Activated CD8-positive, alpha-beta memory T cell treated with anti-CD3 and anti-CD28 coated beads, Interleukin-2, amount 50 U/mL, for 48 hours (primary cell): ENCODE measurements around the gene MYO9A.
"Not testable (repeated sequence)": the region's sequence is repeated elsewhere in the genome, so short reads cannot be mapped to it uniquely, and the experiment has no call there.

ENCODE experiments used
- DNase-seq: peaks from one replicate; pipeline ENCODE4 v3.0.0-alpha.2; 2020

MYO9A gene

DNA sequence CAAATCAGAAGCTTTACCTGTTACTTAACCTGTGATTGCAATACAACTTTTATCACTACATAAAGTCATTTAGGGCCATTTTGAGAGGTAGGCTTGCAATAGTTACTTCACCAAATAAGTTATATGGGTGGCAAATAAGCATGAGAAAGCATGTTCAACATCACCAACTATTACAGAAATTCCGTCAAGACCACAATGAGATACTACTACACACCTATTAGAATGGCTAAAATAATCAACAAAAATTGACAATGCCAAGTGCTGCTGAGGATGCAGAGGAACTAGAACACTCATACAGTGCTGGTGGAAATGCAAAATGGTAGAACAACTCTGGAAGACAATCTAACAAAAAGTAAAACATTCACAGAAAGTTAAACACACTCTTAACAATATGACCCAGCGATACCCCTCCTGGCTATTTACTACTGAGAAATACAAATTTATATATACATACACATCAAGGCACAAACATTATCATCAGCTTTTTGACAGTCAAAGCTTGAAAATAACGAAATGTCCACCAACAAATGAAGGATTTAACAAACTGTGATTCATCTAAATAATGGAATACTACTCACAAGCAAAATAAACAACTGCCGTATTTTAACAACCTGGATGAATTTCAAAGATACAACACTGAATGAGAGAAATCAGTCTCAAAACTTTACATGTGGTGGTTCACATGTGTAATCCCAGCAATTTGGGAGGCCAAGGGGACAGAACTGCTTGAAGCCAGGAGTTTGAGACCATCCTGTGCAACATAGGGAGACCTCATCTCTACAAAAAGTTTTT is 82.9 kb downstream of the MYO9A start:
- DNase-seq: no peak

DNA sequence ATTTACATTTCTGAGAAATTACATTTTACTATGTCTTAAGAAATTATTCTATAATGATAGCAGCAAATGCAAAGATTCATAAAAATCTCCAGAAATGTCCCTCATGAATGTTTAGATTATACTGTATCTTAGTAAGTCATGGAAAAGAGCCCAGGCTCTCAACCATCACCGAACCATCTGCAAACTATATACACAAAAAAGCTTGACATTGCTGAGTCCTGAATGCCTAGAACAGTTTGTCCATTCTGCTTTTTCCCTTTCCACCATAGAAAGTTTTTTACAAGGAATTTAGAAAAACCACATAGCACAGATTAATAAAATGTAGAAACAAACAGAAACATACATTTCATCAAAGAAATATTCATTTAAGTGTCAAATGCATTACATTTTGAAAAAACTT is 83.6 kb downstream of the MYO9A start:
- no peak for DNase-seq

DNA sequence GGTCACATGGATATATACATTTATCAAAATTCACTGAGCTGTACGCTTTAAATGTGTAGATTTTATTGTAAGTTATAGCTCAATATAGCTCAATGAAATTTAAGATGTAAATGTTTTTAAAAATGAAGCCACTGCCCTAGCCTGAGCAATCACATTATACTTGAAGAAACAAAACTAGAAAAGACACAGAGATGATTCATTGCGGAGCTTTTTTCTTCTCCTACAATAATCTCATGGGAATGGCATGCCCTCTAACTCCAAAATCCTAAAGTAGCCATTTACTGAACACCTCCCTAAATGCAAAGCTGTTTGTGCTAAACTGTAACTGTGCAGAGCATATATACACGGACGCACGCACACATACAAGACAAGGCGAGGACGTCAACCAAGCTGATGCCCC is 84.2 kb downstream of the MYO9A start:
- DNase-seq: no peak

DNA sequence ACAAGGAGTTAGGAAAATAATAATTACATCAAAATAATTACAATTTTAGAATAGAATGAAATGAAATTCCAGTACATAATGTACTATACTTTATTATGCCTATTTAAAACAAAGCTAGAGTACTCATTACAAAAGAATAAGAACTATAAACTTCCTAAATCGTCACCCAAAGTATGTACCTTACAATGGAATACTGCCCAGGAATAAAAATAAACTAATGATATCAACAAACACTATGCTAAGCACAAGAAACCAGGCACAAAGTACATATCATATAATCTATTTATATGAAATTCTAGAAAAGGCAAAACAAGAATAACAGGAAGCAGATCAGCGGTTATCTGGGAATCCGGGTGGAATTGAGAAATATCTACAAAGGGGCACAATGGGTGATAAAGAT is 84.7 kb downstream of the MYO9A start:
- DNase-seq: no peak

DNA sequence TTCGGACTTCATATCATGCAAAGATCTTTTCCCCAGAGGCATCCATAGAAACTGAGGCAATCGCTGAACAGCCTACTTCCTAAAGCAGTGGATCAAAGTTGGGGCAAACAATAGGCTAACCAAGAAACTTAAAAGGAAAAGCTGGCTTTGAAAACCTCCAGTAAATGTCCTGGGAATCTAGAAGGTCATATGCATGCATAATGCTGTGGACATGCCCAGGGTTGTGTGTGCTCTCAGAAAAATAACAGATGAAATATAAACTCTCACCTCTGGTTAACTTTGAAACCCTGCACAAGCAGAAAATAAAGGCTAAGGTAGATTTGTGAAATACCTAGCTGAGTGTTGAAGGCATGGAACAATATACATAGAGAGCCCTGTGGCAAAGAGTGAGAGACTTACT is 96.3 kb downstream of the MYO9A start:
- DNase-seq: no peak

DNA sequence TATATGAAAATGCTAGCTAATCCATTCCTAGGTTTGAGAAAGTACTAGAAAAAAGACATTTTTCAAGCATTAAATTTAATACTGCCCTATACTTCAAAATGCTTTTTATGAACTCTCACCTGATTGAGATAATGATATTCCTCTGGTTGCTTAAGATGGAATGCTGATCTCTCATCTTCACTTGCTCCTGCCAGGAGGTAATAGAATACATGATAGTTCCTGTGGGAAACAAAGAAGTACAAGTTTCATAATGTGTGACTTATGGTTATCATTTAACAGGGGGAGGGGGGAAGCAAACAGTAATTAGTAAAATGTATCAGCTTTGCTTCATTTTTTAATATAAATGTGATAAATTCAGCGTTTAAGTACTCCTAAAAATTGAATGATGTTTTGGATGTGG is 97.2 kb downstream of the MYO9A start:
- DNase-seq: no peak

DNA sequence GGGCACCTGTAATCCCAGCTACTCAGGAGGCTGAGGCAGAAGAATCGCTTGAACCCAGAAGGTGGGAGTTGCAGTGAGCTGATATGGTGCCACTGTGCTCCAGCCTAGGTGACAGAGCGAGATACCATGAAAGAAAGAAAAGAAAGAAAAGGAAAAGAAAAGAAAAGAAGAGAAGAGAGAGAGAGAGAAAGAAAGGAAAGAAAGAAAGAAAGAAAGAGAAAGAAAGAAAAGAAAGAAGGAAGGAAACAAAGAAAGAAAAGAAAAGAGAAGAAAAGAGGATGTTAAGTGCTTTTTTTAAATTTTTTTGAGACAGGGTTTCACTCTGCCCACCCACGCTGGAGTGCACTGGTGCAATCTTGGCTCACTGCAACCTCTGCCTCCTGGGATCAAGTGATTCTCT is 103.4 kb downstream of the MYO9A start:
- DNase-seq: not testable (repeated sequence)

DNA sequence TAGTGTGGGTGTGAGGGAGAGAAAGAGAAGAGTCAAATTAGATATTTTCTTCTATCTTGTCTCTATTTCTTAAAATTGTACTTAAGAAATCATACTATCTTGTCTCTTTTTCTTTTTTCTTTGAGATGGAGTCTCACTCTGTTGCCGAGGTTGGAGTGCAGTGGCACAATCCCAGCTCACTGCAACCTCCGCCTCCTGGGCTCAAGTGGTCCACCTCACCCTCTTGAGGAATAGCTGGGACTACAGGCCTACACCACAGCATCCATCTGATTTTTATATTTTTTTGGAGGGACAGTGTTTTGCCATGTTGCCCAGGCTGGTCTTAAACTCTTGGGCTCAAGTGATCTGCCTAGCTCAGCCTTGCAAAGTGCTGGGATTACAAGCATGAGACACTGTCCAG is 104.2 kb downstream of the MYO9A start:
- DNase-seq: no peak

DNA sequence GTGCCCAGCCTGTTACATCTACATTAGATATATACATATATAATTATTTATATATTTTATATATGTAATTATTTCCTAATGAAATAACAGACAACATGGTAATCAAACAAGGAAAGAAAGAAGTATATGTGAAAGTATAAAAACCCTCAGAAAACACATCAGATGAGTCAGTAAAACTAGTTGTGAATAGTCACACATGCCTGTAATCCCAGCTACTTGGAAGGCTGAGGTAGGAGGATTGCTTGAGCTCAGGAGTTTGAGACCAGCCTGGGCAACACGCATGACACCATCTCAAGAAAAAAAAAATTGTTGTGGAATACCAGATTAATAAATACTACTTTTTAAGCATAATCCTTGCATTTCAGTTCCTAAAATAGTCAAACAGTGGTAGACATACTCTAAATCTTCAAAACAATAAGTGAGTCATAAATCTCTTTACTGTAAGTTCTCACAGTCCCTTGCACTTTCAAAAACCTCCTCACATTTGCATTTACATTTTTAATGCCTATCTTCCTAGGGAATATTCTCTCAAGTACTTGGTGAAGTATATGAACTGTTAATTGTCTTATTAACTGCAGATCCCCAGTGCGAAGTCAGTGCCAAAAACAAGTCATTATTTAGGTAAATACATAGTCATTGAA is 106.5 kb downstream of the MYO9A start:
- no peak for DNase-seq

DNA sequence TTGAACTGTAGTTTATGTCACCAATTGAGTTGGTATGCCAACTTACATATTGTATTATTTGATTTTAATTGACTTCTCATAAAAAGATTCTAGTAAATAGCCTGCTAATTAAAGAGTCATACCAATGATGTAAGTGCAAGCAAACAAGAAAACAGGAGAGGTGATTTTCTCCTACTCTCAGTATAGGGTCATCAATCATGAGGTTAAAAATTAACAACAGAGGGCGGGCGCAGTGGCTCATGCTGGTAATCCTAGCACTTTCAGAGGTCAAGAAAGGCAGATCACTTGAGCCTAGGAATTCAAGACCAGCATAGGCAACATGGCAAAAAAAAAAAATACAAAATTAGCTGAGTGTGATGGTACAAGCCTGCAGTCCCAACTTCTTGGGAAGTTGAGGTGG is 108.7 kb downstream of the MYO9A start:
- no peak for DNase-seq

DNA sequence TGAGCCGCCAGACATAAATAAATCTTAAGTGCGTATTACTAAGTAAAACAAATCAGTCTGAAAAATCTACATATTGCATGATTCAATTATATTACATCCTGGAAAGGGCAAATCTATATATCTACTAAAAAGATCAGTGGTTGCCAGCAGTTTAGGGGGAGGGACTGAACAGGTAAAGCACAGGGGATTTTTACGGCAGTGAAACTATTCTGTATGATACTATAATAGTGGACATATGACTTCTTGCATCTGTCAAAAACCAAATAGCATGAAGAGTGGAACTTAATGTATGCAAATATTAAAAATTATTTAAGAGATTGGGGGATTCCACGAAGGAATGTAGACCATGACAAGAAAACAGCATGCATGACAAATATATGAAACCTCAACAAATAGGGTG is 111.6 kb downstream of the MYO9A start:
- no peak for DNase-seq

DNA sequence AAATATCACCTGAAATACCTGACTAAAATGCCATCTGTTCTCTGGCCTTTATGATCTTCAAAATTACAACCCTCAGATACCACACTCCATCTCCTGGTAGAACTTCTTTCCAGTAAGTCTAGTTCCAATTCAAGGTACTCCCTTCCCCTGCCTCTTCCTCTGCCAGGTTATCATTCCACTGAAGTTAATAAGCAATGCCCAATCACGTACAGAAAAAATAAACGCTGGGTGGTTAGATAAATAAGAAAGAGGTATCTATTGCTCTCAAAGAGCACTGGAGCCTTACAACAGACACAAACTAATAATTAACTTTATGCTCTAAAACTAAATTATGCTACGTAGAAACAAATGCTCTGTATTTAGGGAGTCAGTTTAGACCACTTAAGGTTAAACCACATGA is 112.5 kb downstream of the MYO9A start:
- no peak for DNase-seq

DNA sequence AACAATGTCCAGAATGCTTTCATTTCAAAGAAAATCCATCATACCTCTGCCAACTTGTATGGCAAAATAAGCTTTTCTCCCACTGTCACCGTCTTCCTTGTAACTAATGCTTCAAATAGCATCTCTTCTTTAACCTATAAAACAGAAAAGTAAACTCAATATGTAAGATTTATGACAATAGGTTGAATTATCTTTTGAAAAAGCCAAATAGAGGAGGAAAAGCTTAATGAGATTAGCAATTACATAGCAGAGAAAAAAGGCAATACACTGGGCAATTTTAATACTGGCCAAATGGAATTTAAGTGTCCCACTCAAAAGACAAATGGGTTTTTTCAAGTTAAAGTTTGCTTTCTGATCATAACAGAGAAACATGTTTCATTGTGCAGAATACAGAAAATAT is 118.1 kb downstream of the MYO9A start:
- no peak for DNase-seq

DNA sequence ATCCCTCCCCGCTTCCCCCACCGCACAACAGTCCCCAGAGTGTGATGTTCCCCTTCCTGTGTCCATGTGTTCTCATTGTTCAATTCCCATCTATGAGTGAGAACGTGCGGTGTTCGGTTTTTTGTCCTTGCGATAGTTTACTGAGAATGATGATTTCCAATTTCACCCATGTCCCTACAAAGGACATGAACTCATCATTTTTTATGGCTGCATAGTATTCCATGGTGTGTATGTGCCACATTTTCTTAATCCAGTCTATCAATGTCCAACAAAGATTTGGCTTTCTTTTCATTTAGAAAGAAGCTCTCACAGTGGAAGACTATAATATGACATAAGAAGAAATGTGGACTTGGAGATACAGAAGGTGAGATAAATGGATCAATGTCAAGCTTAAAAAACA is 119.2 kb downstream of the MYO9A start:
- DNase-seq: not testable (repeated sequence)

DNA sequence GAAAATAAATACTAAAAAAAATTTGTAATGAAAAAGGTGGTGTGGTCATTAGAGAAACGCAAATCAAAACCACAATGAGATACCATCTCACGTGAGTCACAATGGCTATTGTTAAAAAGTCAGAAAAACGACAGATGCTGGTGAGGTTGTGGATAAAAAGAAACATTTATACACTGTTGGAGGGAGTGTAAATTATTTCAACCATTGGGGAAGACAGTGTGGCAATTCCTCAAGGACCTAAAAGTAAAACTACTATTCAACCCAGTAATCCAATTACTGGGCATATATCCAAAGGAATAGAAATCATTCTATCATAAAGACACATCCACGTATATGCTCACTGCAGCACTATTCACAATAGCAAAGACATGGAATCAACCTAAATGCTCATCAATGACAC is 120.3 kb downstream of the MYO9A start:
- DNase-seq: no peak

DNA sequence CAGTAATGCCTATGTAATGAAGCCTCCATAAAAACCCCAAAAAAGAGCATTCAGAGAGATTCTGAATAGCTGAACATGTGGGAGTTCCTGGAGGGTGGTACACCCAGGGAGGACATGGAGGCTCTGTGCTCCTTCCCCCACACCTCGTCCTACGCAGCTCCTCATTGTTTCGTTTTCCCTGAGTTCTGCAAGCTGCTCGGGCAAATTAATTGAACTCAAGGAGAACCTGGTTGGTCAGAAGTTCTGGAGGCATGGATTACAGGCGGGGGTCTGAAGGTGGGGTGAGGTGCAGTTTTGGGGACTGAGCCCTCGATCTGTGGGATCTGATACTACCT is 142.2 kb downstream of the MYO9A start:
- DNase-seq: no peak

DNA sequence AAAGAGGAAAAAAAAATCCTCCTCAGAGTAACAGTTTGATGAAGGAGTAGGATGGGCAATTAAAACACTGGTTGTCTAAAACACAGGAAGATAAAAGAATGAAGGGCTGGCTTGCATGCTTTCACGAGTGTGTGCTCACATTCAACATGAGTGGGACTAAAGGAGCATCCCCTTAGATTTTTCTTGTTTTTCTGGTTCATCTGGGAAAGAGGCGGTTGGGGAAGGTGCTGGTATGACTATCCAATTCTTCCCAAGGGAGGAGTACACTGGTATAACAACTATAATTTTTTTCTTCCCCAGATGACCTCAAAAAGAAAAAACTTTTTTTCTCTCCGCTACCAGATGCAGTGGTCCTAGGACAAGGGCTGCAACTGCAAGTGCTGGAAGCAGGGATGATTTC is 143.7 kb downstream of the MYO9A start:
- no peak for DNase-seq

DNA sequence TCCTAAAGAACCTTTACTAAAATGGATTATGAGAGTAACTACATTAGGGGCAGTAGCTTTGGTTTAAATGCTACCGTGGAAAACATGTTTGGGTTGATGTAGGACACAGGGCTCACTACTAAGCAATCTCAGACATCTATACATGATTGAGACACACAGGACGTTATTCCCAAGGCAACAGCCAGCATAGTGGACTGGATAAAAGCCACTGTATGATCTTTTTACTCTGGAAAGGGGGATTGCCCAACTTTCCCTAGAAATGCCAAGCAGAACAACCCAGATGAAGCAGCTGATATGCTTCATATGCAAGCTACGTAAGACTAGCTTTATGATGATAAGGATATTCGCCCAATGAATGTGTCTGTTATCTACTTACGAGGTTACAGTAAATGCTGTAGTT is 144.6 kb downstream of the MYO9A start:
- DNase-seq: no peak

DNA sequence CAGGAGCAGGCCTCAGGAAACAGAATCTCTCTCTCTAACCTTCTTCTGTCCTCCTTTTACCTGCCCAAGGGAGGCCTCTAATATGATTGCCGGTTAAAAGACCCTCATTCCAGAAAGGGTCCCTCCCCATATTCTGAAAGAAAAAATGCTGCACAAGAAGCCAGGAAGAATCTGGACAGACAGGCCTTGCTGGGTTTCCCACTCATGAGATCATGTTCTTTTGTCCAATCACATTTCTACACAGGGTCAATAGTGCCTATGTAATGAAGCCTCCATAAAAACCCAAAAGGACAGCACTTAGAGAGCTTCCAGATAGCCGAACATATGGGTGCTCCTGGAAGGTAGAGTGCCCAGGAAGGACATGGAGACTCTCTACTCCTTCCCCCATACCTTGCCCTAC is 146.0 kb downstream of the MYO9A start:
- no peak for DNase-seq

DNA sequence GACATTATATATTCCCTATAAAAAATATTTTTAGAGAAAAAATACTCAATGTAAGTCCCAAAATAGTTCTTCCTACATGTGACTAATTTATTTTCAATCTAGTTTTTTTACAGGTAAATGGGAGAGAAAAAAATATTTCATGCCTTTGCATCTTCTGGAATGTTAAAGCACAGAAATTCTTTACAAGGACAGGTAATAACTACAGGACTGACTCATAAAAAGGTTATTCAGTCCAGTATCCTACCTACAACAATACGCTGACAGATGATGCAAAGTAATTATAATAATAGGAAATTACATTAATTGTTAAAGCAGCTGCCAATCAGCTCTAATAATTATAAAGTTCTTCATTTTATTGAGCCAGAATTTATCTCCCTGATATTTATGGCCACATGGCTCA is 147.5 kb downstream of the MYO9A start:
- no peak for DNase-seq

DNA sequence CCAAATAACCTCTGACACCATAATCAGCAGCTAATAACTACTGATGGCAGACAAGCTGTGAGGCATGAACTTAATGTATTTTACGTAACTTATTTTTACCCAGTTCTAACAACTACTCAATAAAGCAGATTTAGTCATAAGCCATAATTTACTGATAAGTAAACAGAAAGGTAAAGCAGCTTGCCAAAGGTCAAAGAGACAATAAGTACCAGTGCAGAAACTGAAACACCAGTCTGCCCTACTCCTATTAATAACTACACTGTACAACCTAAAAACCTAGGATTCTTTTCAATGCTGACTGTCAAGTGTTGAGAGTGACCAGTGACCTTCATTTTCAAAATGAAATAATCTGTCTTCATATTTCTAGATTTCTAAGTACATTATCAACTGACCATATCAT is 155.4 kb downstream of the MYO9A start:
- no peak for DNase-seq

DNA sequence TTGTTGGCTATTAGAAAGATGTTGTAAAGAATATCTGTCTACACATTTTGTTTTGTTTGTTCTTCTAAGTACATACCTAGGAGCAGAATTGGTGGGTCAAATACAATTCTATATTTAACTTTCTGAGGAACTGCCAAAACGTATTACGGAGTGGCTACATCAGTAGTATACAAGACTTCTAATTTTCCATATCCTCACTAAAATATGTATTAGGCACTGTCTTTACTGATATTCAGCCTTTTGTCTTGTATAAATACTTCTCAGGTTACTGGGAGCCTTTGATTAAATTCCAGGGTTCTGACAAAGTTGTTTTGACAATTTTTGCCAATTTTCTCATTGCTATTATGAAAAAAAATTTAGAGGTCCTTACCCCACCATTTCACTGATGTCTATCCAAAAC is 160.9 kb downstream of the MYO9A start:
- no peak for DNase-seq

DNA sequence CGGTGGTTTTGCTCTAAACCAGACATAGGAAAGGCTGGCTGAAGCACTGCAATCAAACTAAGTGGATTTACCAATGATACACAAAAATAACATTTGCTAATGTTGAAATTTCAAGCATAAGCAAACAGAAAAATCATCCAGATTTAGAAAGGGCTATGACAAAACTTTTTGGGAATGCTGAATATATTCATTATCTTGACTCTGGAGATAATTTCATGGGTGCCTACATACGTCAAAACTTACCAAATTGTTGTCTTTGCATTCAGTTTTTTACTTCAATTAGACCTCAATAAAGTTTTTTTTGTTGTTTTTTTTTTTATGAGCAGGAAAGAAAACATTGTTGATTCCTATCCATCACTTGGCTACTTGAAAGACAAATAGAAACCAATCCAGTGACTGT is 166.8 kb downstream of the MYO9A start:
- DNase-seq: no peak

DNA sequence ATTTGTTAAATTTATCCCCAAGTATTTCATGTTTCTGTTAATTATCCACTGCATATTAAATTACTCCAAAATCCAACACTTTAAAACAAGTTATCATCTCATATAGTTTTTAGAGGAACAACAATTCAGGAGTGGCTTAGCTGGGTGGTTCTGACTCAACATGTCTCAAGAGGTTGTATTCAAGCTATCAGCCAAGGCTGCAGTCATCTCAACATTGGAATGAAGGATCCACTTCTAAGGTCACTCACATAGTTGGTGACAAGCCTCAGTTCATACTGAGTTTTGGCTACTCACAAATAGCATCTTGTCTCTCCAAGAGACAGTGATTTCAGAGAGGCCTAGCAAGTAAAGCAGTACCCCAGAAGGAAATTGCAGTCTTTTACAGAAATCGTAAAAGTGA is 172.9 kb downstream of the MYO9A start:
- DNase-seq: no peak

DNA sequence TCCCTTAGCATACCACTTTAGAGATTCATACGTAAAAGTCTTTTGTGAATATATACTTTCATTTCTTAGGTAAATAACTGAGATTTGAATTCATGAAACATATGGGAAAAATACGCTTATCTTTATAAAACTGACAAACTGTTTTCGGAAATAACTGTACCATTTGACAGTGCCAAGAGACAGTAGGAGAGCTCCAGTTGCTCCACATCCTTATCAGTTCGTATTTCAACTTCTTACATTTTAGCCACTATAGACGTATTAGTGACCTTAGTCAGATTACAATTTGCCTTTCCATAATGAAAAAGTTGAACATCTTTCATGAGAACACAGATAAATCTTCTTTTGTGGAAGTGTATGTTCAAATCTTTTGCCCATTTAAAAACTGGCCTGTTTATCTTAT is 174.1 kb downstream of the MYO9A start:
- no peak for DNase-seq
